HUDEP-2 (cell line): ENCODE results near the gene SDHAF4.
A peak's percentile ranks its signal among the peaks of the same experiment; 100 is the strongest.
"Not testable (repeated sequence)": the region's sequence is repeated elsewhere in the genome, so short reads cannot be mapped to it uniquely, and the experiment has no call there.

Experiments used
- DNase-seq, 76 experiments: peaks; one replicate each; lab custom pipeline; 2025; ENCODE audit not compliant: unreplicated experiment in 76 of 76; lab: John Stamatoyannopoulos, UW

SDHAF4 gene

DNA sequence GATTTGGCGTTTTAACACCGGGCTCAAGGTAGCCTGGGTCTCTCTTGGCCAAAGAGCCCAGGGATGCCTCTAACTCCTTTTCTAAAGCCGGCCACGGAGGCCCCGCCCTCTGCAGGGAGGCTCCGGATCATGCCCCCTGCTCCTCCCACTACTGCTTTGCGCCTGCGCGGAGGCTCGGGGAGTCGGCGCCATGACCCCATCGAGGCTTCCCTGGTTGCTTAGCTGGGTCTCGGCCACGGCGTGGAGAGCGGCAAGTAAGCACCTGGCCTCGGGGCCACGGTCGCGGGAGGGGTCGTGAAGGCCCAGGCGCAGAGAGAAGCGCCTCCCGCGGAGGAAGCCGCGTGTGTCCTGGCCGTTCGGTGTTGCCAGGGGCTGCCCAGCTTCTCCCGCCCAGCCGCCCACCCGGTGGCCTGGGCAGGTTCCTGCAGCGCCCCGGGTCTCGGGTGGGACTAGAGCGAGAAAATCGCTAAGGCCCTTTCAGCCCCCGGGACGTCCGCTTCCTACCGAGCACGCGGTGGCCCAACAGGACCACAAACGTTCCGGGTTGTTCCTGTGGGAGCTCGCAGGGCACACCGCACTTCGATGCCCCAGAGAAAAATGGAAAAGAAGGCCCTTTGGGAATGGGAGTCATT, at the start of gene SDHAF4:
SDHAF4 (plus strand) TSS at position 180 of the 632 bp plus-strand sequence; CDS start at position 191, 11 bp downstream.
- peak in 75 of 76 experiments; percentile 74 to 97 (median 92) for DNase-seq

DNA sequence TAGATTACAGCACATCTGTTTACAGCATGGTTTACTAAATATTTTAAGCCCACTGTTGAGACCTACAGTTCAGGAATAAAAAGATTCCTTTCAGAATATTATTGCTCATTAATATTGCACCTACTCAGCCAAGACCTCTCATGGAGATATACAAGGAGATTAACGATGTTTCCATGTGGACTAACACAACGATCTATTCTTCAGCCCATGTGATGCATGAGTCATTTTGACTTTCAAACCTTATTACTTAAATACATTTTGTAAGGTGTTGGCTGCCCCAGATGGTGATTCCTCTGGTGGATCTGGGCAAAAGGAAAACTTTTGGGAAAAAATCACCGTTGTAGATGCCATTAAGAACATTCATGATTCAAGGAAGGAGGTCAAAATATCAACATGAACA, 48.0 kb upstream of the SDHAF4 start:
- DNase-seq, result no peak

DNA sequence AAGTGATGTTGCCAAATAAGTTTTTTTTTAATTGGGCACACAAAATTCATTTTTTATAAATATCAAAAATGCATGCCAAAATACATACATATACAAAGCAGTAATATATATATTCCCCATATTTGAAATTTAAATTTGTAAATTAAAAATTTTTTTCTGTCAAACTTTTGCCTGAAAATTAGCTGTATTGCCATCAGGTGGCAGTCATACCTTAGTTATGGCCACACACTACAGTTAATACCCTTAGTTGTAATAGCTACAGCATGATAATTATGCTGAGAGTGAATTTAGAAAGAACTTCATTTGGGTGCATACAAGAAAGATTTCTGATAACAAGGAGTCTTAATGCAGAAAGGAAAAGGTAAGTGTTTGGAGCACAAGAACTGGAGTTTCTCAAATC, 46.2 kb upstream of the SDHAF4 start:
- peak in 15 of 76 experiments; percentile 1 to 34 (median 12) for DNase-seq

DNA sequence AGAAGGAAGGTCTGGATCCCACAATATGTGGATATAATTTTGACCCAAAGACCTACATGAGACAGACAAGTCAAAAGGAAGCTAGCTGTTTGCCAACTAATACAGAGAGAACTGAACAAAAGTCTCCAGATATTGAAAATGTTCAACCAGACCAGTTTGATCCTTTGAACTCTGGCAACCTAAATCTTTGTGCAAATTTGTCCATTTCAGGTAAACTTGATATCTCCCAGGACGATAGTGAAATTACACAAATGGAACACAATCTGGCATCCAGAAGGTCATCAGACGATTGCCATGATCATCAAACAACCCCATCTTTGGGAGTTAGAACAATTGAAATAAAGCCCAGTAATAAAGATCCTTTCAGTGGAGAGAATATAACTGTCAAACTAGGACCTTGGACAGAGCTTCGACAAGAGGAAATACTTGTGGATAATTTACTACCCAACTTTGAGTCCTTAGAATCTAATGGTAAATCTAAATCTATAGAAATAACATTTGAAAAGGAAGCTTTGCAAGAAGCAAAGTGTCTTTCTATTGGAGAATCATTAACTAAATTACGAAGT, 41.9 kb upstream of the SDHAF4 start:
- DNase-seq, result no peak

DNA sequence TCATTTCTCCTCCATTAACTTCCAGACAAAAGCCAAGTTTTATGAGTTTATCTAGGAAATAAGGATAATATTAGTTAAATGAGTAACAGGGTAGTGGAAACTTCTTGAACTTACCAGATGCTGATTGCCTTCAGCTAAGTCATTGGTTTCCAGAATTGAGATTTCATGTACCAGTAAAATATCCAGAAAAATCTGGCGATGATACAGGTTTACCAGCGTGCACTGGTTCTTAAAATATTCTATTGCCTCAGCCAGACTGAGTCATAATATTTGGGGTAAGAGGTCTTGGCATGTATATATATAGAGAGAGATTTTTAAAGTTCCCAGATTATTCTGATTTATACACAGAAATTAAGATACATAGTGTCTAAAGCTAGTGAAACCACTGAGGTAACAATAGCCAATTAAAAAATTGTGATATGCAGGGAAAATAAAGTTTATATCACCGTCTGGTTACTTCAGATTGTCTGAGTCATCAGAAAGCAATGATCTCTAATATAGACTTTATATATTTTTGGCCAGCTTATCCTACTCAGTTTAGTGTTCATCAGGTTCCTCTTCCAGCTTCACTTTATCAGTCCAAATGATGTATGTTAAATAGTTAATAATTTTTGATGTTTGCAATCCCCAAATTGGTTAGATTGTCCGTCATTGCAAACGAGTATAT, 39.5 kb upstream of the SDHAF4 start:
- no peak for DNase-seq

DNA sequence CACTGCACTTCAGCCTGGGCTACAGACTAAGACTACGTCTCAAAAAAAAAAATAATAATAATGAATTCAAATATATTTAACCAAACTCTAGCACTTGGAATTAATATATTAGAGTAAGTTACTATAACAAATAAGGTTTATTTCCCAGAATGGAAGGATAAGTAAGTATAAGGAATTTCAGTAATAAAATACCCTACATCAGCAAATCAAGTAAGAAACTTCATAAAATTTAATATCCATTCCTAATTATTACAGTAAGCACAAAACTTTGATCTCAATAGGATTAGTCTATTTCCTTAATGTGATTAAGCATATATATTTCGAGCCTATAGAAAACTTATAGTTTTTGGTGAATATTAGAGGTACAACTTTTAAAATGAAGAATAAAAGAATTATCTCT, 36.7 kb upstream of the SDHAF4 start:
- DNase-seq, result no peak

DNA sequence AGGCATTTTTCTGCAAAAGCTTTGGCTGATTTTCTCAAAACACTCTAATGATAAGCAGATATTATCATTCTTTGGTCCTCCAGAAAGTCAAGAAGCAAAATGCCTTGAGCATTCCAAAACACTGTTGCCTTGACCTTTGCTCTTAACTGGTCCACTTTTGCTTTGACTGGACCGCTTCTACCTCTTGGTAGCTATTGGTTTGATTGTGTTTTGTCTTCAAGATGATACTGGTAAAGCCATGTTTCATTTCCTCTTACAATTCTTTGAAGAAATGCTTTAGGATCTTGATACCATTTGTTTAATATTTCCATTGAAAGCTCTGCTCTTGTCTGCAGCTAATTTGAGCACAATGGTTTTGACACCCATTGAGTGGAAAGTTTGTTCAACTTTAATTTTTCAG, 35.6 kb upstream of the SDHAF4 start:
- no peak for DNase-seq

DNA sequence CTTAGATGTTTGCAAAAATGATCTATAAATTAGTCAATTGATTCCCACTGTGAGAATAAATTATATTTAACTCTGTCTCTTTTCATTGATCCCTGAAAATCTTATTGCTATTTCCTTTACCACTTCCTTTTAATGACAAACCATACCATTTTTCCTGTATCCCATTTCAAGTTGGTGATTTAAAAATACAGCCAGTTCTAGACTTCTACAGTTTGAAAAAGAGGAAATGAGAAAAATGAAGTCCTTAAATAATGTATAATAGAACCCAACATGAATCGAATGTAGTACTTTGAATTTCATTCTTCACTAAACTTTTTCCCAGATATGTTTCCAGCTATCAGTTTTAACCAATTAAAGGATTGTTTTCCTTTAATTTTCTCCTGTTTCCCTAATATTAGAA, 29.5 kb upstream of the SDHAF4 start:
- no peak for DNase-seq

DNA sequence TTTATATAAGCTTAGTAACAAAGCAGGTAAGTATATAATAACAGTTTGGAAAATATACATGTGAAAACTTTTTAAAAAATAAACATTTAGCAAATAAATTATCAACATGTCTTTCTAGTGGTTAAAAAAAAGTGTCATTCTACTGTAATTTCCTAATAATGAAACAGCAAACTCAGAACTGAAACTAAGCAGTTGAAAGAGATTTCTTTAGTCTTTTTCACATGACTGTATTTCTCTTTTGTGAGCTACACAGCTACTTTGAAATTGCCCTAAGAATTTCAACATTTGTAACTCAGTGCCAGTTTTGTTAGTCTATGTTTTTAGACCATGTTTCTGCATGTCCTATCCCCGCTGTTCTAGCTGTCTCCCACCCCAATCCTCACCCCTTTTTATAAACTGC, 28.4 kb upstream of the SDHAF4 start:
- no peak for DNase-seq

DNA sequence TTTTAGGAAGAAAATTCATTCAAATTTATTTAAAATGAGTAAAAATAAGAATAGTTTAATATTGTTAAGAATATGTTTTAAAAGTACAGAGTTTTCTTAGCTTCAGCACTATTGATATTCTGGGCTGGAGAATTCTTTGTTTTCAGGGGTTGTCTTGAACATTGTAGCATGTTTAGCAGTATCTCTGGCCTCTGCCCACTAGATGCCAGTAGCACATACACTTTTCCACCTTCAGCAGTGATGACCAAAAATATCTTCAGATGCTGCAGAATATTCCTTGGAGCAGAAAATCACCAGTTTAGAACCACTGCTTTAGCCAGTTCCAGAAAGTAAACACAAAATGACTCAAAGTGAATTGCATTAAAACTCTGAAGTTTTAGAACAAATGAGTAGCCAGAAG, 19.4 kb upstream of the SDHAF4 start:
- peak in 14 of 76 experiments; percentile 4 to 41 (median 16) for DNase-seq

DNA sequence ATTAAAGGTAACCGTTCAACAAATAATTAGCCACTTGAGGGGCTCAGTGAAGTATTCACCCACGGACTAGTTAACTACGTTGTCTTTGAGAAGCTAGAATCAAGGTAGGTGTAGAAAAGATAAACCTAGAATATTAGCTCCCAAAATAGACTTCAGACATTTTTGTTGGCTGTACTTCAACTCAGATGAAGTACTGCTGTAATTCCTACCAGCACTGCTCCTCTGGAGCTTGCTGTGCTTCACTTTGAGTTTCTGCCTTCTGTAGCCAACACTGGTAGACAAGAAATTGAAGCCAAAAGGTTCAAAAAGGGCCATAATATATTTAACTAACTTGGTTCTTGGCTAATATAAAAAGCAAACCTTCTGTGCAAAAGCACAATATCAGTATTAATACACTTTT, 18.8 kb upstream of the SDHAF4 start:
- no peak for DNase-seq

DNA sequence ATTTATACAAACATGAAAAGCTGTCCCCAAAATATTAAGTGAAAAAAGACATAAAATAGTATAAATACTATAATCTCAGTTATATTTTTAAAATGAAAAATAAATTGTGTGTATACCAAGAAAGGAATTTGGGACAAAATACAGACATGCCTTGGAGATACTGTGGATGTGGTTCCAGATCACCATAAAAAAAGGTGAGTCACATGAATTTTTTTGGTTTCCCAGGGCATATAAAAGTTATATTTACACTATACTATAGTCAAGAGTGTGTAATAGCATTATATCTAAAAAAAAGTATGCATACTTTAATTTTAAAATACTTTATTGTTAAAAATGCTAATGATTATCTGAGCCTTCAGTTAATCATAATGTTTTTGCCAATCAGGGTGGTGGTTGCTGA, 17.4 kb upstream of the SDHAF4 start:
- no peak for DNase-seq

DNA sequence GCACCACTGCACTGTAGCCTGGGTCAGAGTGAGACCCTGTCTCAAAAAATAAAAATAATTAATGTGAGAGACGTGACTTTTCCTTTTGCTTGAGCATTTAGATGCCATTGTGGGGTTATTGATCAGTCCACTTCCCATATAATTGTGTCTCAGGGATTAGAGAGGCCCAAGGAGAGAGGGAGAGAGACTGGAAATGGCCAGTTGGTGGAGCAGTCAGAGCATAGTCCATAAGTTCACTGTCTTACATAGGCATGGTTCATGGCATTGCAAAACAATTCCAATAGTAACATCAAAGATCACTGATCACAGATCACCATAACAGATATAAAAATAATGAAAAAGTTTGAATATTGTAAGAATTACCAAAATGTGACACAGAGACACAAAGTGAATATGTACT, 15.2 kb upstream of the SDHAF4 start:
- DNase-seq, result no peak

DNA sequence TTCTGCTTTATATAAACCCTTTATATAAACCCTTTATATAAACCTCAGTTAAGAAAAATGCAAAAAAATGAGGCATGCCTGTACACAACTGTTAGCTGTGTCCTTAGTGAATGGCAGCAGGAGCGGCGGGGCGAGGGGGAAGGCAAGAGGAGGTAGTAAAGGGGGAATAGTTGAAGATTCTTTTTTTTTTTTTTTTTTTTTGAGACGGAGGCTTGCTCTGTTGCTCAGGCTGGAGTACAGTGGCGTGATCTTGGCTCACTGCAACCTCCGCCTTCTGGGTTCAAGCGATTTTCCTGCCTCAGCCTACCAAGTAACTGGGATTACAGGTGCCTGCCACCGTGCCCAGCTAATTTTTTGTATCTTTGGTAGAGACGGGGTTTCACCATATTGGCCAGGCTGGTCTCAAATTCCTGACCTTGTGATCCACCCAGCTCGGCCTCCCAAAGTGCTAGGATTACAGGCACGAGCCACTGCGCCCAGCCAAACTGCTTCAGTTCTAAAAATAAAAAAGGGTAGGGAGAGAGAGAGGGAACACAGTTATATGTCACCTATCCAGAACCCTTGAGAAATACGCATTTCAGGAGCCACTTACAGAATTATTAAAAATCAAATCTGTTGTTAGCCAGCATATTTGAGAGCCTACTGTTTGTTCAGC, 14.3 kb upstream of the SDHAF4 start:
- not testable (repeated sequence) for DNase-seq

DNA sequence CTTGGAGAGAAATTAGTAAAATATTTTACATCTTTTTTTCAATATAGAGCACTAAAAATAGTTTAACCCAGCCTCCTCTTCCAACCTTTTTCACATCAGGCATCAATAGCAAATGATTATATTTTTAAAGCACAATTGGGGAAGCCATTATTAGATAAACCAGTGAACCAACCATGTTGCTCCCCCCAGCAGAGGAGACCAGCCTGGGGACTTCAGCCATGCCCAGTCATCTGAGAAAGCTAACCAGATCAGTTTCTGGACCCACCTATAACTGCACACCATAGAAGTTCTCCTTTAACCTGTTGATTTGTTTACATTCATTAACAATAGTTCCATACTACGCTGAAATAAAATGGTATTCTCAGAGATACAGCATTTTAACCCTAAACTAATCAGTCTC, 13.8 kb upstream of the SDHAF4 start:
- DNase-seq, result no peak

DNA sequence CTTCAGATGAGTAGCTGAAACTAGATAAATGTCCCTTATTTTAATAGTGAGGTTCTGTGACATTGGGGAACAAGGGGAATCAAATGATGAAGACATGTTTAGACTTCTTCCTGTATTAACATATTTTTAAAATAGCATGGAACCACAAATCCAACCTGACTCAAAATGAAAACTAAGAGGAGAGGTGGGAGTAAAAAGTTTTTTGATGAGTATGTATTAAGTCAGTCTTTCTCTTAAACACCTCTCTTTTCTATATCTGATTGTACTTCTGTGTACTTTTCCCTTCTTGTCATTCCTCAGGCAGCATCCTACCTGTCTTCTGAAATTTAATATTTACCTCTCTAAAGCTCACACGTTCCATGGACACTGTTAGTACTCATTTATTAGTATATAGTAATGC, 8.7 kb upstream of the SDHAF4 start:
- DNase-seq, result no peak

DNA sequence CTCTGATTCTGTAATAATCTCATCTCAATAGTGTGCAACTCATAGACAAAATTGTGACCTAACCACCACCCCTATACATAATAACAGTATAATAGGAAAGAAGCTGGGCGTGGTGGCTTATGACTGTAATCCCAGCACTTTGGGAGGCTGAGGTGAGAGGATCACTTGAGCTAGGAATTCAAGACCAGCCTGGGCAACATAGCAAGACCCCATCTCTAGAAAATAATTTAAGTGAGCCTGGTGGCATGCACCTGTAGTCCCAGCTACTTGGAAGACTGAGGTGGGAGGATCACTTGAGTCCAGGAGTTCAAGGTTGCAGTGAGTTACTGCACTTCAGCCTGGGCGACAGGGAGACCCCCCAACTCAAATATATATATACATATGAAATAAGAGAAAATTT, 4.3 kb upstream of the SDHAF4 start:
- DNase-seq, result not testable (repeated sequence)

DNA sequence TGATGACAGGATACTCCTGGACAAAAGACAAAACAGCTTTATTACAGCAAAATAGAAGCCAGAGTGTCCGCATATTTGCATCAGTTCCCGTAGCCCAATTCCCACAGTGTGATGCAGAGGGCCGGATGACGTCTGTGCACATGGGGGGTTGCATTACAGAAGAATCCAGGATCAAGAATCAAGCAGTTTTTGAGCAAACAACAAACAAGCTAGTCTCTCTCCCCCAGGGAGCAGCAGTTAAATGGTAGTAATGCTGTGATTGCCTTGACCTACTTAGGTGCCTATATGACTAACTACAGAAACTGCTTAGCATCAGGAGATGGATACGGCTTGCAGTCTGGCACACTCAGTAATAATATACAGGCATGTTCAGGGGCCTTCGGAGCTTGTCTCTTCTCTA, 3.2 kb upstream of the SDHAF4 start:
- no peak for DNase-seq

DNA sequence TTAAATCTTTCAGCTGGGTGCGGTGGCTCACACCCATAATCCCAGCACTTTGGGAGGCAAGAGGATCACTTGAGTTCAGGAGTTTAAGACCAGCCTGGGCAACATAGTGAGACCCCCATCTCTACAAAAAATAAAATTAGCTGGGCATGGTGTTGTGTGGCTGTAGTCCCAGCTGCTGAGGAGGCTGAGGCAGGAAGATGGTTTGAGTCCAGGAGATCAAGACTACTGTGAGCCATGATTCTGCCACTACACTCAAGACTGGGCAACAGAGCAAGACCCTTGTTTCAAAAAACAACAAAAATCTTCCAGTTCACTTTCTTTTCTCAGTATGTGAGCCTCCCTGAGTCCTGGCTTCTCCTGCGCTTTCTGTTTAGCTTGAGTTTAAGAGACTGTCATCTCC, 7.9 kb downstream of the SDHAF4 start:
- no peak for DNase-seq

DNA sequence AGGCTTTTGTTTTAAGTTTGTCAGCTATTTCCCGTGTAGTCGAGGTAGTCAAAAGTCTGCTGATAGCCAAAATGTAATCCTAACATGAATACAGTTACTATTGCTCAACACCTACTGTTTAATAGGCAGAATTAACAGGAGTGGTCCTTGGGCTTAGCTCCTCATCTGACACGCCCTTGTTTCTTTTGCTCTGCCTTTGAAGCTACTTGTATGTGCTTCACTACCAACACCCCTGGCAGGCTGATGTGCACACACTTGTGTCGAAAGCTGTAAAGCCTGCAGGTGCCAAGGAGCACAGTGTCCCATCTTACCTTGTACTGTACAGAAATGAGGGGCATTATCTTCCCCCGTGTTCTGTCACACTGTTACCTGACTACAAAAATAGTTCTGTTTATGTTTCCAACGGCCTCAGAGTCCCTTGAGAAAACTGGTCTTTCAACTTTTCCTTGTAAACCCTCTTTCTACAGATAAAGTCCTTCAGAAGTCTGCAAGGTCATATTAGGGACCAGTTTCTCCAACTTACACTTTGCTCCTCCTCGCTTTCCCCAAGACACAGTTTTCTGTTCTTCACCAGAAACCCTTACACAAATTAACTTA, 9.3 kb downstream of the SDHAF4 start:
- DNase-seq, result no peak

DNA sequence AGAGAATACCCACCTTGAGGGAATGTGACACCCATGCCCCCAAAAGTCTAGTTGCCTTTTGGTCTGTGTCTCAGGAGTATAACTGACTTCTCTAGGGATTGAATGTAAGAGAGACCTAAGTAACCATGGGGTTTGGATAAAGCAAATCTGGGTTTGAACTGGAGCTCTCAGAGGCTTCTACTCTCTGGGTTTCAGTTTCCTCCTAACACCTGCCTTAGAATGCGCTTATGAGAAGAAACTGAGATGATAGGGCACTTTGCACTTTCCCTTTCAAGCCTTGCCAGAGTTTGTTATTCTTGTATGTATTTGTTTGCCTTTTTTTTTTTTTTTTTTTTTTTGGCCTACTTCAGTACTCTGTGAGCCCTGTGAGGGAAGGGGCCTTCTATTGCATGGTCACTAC, 19.4 kb downstream of the SDHAF4 start:
- DNase-seq, result no peak
